Measurements from ENCODE around the gene NAALADL2.

- no peak for TF ChIP-seq CTCF (IDR thresholded peaks at IDR 0.05)
- TF ChIP-seq POLR2A (IDR thresholded peaks at IDR 0.05): no peak
These were observed 781.8 kb downstream of the NAALADL2 start for GRCh38 chr3:175640958-175641357.
